CD14-positive monocyte (primary cell): ENCODE data around the gene AMACR. TPM values are rescaled to one million over a fixed set of nuclear protein-coding genes. Genes with fewer than 3 reads are reported as not detected.

Experiments
- DNase-seq, 3 donors: peaks; one replicate each; pipeline ENCODE4 v3.0.0-alpha.2; 2011 to 2022
- H2AFZ ChIP-seq: 2 replicates; pipeline ENCODE4 v1.6.0; 2012; ENCODE audit warnings: mild to moderate bottlenecking, low read depth, low read length, inconsistent platforms; ENCODE audit not compliant: insufficient read depth, poor library complexity, severe bottlenecking
- H3K27ac ChIP-seq, 2 donors: 1 replicate in 1 of 2; 2 replicates in 1 of 2; pipeline ENCODE4 v1.5.1; 2012 to 2013; ENCODE audit warnings: low read length in 2 of 2, control low read depth in 1 of 2, inconsistent platforms in 1 of 2, low read depth in 1 of 2, mild to moderate bottlenecking in 1 of 2
- H3K27me3 ChIP-seq, 2 donors: one replicate each; pipeline versions ENCODE4 v1.6.0 to v1.6.1; 2011 to 2013; ENCODE audit warnings: low read length in 2 of 2; ENCODE audit not compliant: control insufficient read depth in 2 of 2, insufficient read depth in 2 of 2
- H3K36me3 ChIP-seq, 2 donors: replicated peaks in 1 of 2; 1 replicate in 1 of 2; 2 replicates in 1 of 2; pipeline versions ENCODE4 v1.5.1 to v1.6.1; 2012 to 2013; ENCODE audit warnings: low read length in 2 of 2, control low read depth in 1 of 2, inconsistent platforms in 1 of 2, mild to moderate bottlenecking in 1 of 2; ENCODE audit not compliant: insufficient read depth in 2 of 2, control insufficient read depth in 1 of 2
- H3K4me1 ChIP-seq, 2 donors: 1 replicate in 1 of 2; 2 replicates in 1 of 2; pipeline versions ENCODE4 v1.5.1 to v1.6.1; 2012 to 2013; ENCODE audit warnings: low read length in 2 of 2, control low read depth in 1 of 2, inconsistent platforms in 1 of 2, mild to moderate bottlenecking in 1 of 2, moderate library complexity in 1 of 2; ENCODE audit not compliant: insufficient read depth in 2 of 2, control insufficient read depth in 1 of 2
- H3K4me2 ChIP-seq: replicated peaks from 2 replicates; pipeline ENCODE3; 2012; ENCODE audit warnings: low read length, moderate library complexity, mild to moderate bottlenecking; ENCODE audit not compliant: poor library complexity, severe bottlenecking; ENCODE audit errors: extremely low read depth
- H3K4me3 ChIP-seq, 3 experiments: fragments of 200-600 bp in 1 of 3; sonication (generic) in 1 of 3; replicated peaks in 1 of 3; 1 replicate in 2 of 3; 2 replicates in 1 of 3; pipeline ENCODE4 v1.5.1; 2011 to 2013; ENCODE audit warnings: low read length in 3 of 3, mild to moderate bottlenecking in 3 of 3, control low read depth in 2 of 3, low read depth in 2 of 3, inconsistent platforms in 1 of 3, moderate library complexity in 1 of 3
- H3K79me2 ChIP-seq: 2 replicates; pipeline ENCODE4 v1.6.0; 2012; ENCODE audit warnings: mild to moderate bottlenecking, control low read depth, inconsistent platforms, low read length, moderate library complexity; ENCODE audit not compliant: insufficient read depth
- H3K9ac ChIP-seq: 2 replicates; pipeline ENCODE4 v1.6.0; 2017; ENCODE audit warnings: low read length, mild to moderate bottlenecking; ENCODE audit not compliant: insufficient read depth, poor library complexity, severe bottlenecking
- H3K9me3 ChIP-seq, 2 donors: replicated peaks in 1 of 2; 1 replicate in 1 of 2; 2 replicates in 1 of 2; pipeline versions ENCODE4 v1.5.1 to v1.6.1; 2012 to 2013; ENCODE audit warnings: low read length in 2 of 2, control low read depth in 1 of 2; ENCODE audit not compliant: control insufficient read depth in 1 of 2, insufficient read depth in 1 of 2
- H4K20me1 ChIP-seq: 2 replicates; pipeline ENCODE4 v1.6.0; 2012; ENCODE audit warnings: mild to moderate bottlenecking, low read length, control low read depth, moderate library complexity; ENCODE audit not compliant: insufficient read depth
- H3K27ac Mint-ChIP-seq, 7 donors: one replicate each; pipeline ENCODE4 v1.8.0; 2020; ENCODE audit warnings: mild to moderate bottlenecking in 7 of 7, mixed read lengths in 7 of 7, moderate library complexity in 6 of 7, inconsistent platforms in 2 of 7
- H3K27me3 Mint-ChIP-seq, 3 donors: one replicate each; pipeline ENCODE4 v1.8.0; 2021 to 2022; ENCODE audit warnings: low read depth in 3 of 3, mild to moderate bottlenecking in 3 of 3, mixed read lengths in 3 of 3, moderate library complexity in 3 of 3, inconsistent platforms in 1 of 3
- H3K36me3 Mint-ChIP-seq, 2 donors: one replicate each; pipeline ENCODE4 v1.8.0; 2020; ENCODE audit warnings: mixed read lengths in 2 of 2, inconsistent platforms in 1 of 2, mild to moderate bottlenecking in 1 of 2
- H3K4me1 Mint-ChIP-seq: one replicate; pipeline ENCODE4 v1.8.0; 2020; ENCODE audit warnings: mild to moderate bottlenecking, mixed read lengths
- H3K4me3 Mint-ChIP-seq, 2 donors: one replicate each; pipeline ENCODE4 v1.8.0; 2020; ENCODE audit warnings: mild to moderate bottlenecking in 2 of 2, mixed read lengths in 2 of 2, moderate library complexity in 1 of 2
- H3K9me3 Mint-ChIP-seq, 7 donors: one replicate each; pipeline ENCODE4 v1.8.0; 2020 to 2022; ENCODE audit warnings: mixed read lengths in 7 of 7, mild to moderate bottlenecking in 6 of 7, moderate library complexity in 6 of 7, inconsistent platforms in 2 of 7
- CTCF ChIP-seq: fragments of 200-600 bp; IDR thresholded peaks from one replicate; pipeline ENCODE4 v1.8.0; 2022; ENCODE audit warnings: antibody characterized with exemption, mild to moderate bottlenecking
- WGBS: methylation state at CpG from one replicate; pipeline ENCODE4 v1.1.5; 2013; ENCODE audit warnings: missing lambda C conversion rate; ENCODE audit not compliant: insufficient coverage; 5-methylcytosine and 5-hydroxymethylcytosine counted together
- intact Hi-C, 2 donors: fragments of 100-400 bp; cut with micrococcal nuclease; formaldehyde crosslinking; loops; one replicate each; pipeline versions ENCODE4 v1.15.0 to v1.15.1; 2023
- polyA plus RNA-seq, 3 donors: library from polyadenylated mRNA; depleted of rRNA in 1 of 3; unstranded in 2 of 3; stranded (reverse) in 1 of 3; fragments of 300-500 nt in 2 of 3; fragments of >200 nt in 1 of 3; fragmentation: Illumina TruSeq in 2 of 3; gene quantifications; 1 replicate in 2 of 3; 2 replicates in 1 of 3; pipeline ENCODE4 v1.2.3, GENCODE V29; 2012 to 2021

The AMACR gene
- polyA plus RNA-seq, 3 donors = 1.2 to 6.1 (median 4.8) TPM

GRCh38 chr5:34005211-34005610, 2.6 kb downstream of the AMACR start:
- H3K9ac ChIP-seq = no peak overlapping the region
- intact Hi-C loops = no loop called here
- H3K36me3 Mint-ChIP-seq = peaks cover 5 to 20% of the 10 kb centered on the region in 2 donors
- H3K27ac Mint-ChIP-seq = no peak overlapping the region
- peaks cover 4 to 10% of the 10 kb centered on the region in 2 donors for H3K36me3 ChIP-seq
- DNase-seq = no peak
- peaks cover 0 to 2% (median 0%) of the 10 kb centered on the region in 7 donors for H3K9me3 Mint-ChIP-seq
- peaks cover 24% of the 10 kb centered on the region for H3K4me1 Mint-ChIP-seq
- H2AFZ ChIP-seq = no peak overlapping the region
- no peaks in the 10 kb centered on the region for H3K9me3 ChIP-seq
- H3K4me3 ChIP-seq = no peak overlapping the region
- TF ChIP-seq CTCF = no peak
- H3K4me3 Mint-ChIP-seq = no peak overlapping the region
- H3K27ac ChIP-seq = no peak overlapping the region
- peaks cover 0 to 2% (median 0%) of the 10 kb centered on the region in 3 donors for H3K27me3 Mint-ChIP-seq
- no peak overlapping the region for H3K4me2 ChIP-seq
- H3K4me1 ChIP-seq = peaks cover 13 to 16% of the 10 kb centered on the region in 2 donors
- no CpG with 5 or more reads among the region's 4 CpGs for WGBS
- no peaks in the 10 kb centered on the region for H4K20me1 ChIP-seq
- no peaks in the 10 kb centered on the region for H3K79me2 ChIP-seq
- no peaks in the 10 kb centered on the region for H3K27me3 ChIP-seq

DNA sequence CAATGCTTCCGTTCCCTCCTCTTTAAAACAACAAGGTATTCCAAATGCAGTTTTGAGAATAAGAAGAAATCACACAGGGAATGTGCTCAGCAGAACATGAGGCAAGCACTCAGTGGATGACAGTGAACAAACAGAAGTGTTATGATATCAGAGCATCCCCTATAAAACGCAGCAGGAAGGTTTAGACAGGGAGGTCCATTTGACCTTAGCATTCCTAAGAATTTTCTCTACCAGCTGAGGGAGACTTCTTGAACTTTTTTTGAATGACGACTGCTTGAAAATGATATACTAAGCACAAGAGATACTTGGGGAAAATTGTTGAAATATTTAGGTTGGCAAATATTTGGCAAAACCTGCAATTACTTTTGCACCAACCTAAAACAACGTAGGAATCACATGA, 3.9 kb downstream of the AMACR start:
- H3K36me3 Mint-ChIP-seq = peaks cover 5 to 20% of the 10 kb centered on the region in 2 donors
- Histone ChIP-seq H3K79me2 (no peaks in the 10 kb centered on the region), H3K9me3 (no peaks in the 10 kb centered on the region), H3K4me2 (no peak overlapping the region), H2AFZ (no peak overlapping the region), H3K27ac (no peak overlapping the region), H4K20me1 (no peaks in the 10 kb centered on the region), H3K4me3 (no peak overlapping the region), H3K4me1 (peaks cover 12 to 13% of the 10 kb centered on the region in 2 donors), H3K9ac (no peak overlapping the region), H3K27me3 (no peaks in the 10 kb centered on the region), H3K36me3 (peaks cover 4 to 10% of the 10 kb centered on the region in 2 donors)
- peaks cover 20% of the 10 kb centered on the region for H3K4me1 Mint-ChIP-seq
- no CpG with 5 or more reads among the region's 4 CpGs for WGBS
- H3K4me3 Mint-ChIP-seq = no peak overlapping the region
- H3K27ac Mint-ChIP-seq = no peak overlapping the region
- DNase-seq = no peak
- no peak for TF ChIP-seq CTCF
- no peaks in the 10 kb centered on the region for H3K9me3 Mint-ChIP-seq
- peaks cover 0 to 2% (median 0%) of the 10 kb centered on the region in 3 donors for H3K27me3 Mint-ChIP-seq
- intact Hi-C loops = no loop called here
